IPS-NIHi7 (cell line): ENCODE results near the gene PDE11A.
"Not testable (repeated sequence)": the region's sequence is repeated elsewhere in the genome, so short reads cannot be mapped to it uniquely, and the experiment has no call there.

Experiments used
- DNase-seq: peaks from one replicate; pipeline ENCODE4 v3.0.0; 2012; ENCODE audit warnings: mixed read lengths; ENCODE audit errors: extremely low spot score

PDE11A gene

DNA sequence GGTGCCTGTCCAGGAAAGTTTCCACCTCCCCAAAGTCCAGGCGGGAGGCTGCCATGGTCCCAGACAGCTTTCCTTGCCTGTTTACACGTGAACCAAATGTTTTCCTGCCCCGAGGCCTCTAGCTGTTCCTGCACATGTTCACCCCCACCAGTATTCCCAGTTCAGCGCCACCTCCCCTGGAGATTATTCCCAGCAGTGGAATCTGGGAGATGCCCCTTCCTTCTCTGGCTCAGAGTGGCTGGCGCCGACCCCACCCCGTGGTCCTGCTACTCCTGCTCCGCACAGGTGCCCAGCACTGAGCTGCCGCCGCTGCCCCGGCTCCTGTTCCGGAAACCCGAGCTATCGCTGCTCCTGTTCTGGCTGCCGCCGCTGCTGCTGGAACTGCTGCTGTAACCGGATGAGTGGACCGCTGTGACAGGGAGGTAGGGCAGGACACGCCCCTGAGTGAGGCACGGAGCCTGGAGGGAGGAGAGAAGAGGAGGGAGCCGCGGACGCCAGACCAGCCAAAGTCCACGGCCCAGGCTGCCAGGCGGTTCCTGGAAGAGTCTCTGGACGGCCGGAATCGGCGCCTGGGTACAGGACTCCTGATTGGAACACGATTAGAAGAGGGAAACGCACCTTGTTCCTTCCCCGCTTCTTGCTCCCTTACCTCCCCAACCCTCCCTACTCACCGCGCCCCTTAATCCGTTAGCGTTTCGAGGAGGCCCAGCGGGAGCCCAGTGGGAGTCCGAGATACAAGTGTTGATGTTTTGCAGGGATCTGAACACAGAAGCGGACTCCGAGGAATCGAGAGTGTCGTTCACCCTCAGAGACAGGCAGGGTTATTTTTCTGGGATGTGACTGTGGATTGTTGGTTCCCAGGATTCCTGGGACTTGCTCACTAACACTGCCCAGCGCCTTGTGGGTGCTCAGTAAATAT lies at the start of gene PDE11A:
Gene PDE11A (minus strand): TSS at position 395 of the 919 bp plus-strand sequence. CDS start 340 bp downstream, at position 55.
- DNase-seq, result peak; percentile 87

DNA sequence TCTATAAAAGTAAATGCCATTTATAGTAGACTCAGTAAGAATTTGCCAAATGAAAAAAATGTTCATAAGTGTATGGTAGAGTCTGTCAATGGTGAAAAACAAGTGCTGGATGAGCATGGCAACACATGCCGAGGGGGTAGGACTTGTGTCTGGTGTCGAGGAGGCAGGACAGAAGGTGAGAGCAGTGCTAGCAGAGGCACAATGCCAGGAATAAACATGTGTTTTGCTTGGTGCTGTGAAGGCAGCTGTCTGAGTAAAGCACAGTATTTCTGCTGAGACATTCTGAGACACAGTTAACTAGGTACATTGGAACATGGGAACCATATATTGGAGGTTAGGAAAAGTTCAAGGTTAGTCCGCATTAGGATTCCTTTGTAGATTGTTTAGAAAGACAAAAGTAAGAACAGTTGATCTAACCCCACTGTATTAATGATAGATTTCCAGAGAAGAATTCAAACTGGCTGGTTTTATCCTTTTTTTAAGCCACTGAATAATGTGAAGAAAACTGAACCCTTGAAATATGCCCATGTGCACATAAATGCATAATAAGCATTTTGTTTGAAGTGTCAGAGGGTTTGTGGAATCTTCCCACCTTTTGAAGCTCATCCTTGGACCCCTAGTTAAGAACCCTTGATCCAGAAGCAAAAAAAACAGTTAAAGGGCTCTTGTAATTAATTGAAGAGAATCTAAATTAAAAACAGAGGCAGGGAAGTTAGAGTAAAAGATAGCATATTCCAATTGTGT lies 46.8 kb upstream of the PDE11A start:
- DNase-seq, result no peak

DNA sequence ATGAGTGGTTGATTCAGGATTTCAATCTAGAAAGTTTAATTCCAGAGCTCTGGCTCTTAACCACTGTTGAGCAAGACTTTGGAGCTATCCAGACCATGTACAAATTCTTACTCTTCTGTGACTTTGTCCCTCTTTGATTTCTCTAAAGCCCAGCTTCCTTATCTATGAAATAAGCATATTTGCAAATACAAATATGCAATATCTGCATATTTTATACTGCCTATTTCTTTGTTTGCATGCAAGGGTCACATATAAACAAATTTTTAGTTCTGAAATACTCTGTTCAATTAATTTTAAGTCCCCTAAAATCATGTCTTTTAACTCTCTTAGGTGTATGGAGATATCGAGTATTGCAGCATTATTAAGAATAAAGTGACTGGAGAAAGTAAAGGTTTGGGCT lies 45.1 kb upstream of the PDE11A start:
- DNase-seq, result no peak

DNA sequence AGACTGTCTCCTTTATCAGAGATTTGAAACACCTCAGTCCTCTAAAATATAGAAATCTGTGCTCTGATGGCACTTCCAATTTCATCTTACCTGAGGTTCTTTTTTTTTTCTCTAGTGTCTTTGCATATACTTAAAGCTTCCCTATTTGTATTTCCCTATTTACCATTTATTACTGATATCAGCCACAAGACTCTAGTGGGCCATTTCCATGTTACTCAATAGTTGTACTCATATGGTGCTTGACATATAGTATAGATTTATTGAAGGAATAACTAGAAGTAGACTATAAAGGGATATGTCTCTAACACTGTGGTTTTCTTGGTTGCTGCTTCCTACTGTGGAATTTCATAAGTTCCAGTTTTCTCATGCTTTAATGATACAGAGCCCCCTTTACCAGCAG lies 42.7 kb upstream of the PDE11A start:
- no peak for DNase-seq

DNA sequence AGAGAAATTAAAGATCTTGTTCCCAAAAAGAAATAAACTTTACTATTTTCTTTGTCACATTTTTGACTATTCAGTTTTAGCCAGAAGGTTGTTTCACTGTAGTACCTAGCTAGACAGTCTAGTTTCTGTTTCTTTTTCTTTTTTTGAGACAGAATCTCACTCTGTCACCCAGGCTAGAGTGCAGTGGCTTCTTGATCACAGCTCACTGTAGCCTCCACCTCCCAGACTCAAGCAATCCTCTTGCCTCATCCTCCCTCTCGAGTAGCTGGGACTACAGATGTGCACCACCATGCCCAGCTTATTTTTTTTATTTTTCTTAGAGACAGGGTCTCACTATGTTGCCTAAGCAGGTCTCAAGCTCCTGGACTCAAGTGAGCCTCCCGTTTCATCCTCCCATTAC lies 41.9 kb upstream of the PDE11A start:
- DNase-seq, result no peak

DNA sequence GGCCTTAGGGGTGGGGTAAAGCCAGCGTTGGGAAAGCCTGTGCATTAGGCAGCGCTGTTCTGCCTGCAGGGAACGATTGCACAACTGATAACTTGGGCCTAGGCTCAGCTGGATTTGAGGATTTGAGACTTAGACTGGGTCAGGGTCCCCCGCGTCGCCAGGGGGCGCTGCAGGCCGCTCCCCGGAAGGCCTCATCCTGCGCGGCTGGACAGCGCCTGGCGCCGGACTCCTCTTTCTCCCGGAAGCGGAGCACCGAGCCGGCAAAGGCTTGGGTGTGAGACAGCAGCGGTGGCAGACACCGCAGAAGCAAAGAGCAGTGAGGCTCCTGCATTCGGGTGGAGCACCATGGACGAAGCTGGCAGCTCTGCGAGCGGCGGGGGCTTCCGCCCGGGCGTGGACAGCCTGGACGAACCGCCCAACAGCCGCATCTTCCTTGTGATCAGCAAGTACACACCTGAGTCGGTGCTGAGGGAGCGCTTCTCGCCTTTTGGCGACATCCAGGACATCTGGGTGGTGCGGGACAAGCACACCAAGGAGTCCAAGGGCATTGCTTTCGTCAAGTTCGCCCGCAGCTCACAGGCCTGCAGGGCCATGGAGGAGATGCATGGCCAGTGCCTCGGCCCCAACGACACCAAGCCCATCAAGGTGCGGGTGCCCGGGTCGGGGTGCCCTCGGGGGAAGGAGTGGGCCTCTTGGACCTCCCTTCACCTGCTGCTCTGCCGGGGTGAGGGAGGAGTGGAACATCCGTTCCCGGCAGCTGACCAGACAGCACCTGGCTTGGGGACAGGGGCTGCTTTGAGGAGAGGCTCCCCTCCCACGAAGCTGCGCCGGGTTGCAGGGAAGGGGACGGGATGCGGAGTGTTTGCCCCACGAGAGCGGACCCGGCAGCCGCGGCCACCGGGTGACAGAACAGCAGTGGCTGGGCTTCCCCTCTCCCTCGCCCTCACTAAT lies 39.9 kb upstream of the PDE11A start, which contains the start of gene RBM45:
Gene RBM45 (plus strand): TSS at position 236 of the 951 bp plus-strand sequence. CDS start 110 bp downstream, at position 346.
- peak; percentile 94 for DNase-seq

DNA sequence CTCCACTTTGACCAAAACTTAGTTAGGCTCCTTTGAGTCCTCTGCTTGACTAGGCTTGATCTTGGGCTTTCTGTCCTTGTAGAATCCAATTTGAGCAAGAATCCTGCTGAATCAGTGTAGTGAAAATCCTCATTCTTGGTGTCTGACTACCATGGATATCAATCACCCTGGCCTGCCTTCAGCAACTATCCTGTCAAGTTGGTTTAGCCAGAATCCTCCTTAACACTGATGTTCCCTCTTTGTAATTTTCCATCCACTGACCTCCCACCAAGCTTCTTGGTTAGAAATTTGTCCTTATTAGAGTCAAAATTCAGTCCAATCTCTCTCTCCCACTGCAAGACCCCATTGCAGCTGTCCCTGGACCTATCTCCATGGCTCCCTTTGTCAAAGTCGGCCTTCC lies 39.2 kb upstream of the PDE11A start:
- DNase-seq, result no peak

DNA sequence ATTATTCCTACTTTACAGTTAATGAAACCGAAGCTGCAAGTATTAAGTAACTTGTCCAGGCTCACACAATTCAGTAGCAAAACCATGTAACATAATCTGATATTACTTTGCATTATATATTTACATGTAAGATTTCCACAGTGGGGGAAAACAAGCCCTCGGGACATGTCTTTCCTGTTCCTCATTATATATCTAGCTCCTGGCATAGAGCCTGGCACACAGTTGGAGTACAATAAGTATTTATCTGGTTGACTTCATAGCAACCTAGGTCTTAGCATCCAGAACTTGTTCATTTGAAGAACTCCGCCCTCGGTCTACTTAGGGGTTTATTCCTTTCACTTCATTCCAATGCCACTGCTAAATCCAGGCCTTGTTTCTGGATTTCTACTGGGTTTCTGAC lies 38.1 kb upstream of the PDE11A start:
- no peak for DNase-seq

DNA sequence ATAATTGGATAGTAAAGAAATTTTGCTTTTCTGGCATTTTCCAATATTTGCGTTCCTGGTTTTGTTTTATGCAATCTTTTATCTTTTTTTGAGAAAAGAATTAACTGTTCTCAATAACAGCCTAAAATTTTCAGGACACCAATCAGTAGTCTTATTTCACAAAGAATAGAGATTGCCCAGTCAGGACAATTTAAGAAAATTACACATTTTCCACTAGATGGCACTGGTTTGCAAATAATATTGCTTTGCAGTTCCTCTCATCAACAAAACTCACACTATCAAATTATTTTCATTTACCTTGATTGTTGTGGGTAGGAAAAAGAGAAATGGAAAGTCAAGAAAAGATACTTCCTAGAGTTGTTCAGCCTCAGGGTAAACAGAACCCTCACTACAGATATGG lies 37.2 kb upstream of the PDE11A start:
- DNase-seq, result peak; percentile 26

DNA sequence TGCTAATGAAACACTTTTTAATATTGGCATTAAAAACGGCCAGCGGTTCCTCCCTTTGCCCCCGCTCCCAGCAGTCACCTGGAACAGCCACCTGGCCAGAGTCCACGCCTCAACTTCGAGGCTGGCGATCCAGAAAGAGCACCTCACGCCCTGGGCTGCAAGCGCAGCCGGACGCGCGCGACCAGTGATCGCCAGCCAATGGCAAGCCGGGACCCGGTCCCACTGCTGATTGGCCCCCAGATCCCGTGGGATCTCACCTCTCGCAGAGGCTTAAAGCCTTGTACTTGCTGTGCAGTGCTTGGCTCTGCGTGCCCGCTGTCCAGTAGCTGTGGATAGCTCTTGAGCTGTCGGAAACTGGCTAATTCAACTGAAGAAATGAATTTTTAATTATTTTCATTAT lies 35.6 kb upstream of the PDE11A start:
- no peak for DNase-seq

DNA sequence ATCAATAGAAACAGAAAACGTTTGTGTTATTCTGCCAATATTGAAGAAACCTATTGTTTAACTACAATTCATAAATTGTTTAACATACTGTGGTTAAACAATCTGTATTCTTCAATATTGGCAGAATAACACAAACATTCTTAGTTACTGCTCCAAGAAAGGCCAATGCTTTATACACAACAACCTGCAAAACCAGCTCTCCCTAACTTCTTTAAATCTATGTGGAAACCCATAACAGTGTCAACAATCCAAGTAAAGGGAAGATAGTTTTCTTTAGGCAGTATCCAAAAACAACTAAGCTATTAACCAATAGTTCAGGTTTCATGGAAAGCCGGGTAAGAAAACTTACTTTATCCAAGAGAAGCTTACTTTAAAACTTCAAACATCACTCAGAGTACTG lies 33.5 kb upstream of the PDE11A start:
- no peak for DNase-seq

DNA sequence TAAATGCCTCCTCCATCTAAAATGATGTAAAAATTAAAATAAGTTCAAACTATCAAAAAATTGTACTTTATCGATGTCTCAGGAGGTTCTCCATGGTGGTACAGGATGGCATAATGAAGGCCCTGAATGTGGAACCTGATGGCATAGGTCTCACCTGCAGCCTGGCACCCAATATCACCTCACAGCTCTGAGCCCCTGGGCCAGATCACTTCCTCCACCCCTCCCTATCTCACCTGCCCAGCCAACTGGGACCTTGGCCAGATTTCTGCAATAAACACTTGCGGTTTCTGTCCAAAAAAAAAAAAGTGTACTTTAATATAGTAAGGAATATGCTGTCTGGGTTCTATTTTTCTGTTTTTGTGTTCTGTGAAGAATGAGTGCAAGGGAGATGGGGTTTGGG lies 33.0 kb upstream of the PDE11A start:
- no peak for DNase-seq

DNA sequence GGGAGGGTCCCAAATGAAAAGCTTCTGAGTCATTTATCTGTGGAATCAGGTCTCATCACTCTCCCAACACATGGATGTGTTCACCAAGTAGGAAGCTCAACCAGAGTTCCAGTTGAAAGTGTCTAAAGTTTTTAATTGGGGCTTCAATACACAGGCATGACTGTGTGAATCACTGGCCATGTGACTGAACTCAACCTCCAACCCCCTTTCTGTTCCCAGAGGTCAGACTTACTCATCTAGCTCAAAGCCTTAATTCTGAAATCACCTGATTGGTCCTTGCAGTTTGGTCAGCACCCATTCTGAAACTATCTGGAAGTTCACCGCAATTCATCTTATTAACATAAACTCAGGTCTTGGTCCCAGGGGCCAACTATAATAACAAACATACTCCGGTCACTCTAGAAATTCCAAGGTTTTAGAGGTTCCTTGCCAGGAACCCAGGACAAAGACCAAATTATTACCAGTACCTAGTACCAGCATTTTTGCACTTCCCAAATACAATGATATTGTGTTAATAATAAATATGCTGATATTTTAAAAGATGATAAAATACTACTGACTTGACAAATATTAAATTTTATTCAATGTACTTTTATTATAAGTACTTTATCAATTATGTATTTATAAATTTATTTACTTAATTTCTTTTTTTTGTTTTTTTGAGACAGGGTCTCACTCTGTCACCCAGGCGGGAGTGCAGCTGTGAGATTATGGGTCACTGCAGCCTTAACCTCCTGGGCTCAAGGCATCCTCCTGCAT lies 28.9 kb upstream of the PDE11A start:
- DNase-seq, result no peak

DNA sequence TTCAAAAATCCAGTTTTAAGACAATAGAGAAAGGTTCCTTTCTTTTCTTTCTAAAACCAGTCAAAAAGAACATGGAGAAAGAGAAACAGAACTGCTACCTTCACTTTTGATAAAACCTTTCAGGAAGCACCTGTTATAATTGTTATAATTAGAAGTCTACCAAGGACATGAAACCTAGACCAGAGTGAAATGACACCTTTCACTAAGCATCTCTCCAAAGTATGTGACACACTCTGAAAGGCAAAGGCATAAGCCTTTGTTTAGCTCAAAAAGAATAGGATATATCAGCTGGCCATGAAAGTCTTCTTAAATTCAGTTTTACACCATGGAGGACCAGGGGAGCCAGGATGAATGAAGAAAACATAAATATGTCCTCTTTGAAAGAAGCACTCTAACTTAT lies 20.9 kb upstream of the PDE11A start:
- DNase-seq, result no peak

DNA sequence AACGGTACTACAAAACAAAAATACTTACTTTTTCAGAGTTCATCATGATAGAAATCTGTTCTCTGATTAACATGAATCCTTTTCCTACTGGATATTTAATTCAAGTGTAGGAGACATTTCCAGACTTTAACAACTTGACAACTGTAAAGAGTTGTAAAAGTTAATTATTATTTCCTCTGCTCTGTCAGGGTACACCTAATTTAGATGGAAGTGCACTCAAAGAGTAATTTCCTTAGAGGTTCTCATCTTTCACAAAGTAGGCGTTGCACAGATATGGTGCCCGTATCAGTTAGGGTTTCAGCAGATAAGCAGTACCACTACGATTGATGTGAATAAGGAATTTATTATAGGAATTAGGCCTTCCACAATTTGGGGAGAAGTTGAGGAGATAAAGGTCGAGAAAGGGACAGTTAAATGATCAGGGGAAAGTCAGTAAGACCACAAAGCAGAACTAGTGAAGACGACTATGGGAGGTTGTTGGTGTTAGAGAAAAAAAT lies 16.2 kb upstream of the PDE11A start:
- DNase-seq, result no peak

DNA sequence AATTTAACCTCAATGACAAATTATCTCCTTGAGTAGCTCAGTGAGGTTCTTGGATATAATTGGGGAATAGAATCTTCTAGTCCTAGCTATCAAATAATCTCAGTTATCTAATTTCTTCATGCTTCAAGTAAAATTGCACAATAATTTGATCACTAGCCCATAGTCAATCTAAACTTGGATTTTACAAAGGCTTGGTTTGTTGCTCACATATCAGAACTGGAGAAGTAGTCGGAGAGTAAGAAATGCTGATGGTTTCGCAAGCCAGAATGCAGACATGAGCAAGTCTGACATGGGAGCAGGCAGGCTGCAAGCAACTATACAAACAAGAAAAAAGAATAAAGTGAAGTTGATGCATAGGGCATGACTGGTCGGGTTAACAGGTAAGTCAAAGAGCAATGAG lies 11.7 kb upstream of the PDE11A start:
- no peak for DNase-seq

DNA sequence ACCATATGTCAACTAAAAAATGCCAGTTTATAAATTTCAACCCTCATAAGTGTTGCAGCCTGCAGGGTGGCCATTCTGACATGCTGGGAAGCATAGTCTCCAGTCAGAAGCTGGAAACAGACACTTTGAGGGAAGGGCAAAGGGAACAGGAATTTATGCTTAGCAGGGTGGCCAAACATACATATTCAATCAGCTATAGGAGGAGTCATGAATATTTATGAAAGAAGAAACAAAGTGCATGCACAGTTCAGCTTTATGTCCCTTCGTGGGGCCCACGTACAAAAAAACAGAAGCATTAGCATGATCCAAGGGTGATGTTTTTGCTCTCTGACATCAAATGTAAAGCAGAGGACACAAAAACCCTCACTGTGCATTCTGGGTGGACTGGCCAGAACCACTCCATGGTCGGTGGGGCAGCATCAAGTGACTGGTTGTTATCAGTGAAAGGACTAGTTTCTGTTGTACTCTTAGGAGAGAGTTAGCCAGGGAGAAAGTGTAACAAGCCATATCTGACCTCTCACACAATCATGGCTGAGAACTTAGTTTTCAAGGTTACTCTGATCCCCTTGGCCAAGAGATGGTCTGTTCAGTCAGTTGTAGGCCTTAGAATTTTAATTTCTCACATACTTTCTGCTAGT lies 9.9 kb upstream of the PDE11A start:
- DNase-seq, result no peak

DNA sequence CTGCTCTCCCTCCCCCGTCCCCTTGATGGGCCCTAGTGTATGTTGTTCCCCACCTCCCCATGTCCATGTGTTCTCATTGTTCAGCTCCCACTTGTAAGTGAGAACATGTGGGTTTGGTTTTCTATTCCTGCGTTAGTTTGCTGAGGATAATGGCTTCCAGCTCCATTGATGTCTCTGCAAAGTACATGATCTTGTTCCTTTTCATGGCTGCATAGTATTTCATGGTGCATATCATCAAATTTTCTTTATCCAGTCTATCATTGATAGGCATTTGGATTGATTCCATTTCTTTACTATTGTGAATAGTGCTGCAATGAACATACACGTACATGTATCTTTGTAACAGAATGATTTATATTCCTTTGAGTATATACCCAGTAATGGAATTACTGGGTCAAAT lies 6.7 kb upstream of the PDE11A start:
- not testable (repeated sequence) for DNase-seq

DNA sequence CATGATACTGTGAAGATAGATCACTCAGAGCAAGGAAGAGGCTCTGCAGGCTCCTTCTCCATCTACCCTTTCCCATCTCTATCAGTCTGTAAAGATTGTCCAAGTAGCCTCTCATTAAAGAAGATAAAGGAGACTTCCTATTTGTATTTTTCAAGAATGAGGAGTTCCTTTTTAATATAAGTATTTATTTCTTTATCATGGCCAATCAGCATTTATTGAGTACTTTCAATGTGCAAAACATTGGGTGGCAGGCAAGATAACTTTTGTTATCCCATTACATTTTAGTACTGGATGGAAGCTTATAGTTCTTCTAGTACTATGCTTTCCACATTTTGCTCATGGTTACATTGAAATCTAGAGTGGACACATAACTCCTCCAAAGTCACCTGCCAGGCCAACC lies 3.6 kb upstream of the PDE11A start:
- no peak for DNase-seq

DNA sequence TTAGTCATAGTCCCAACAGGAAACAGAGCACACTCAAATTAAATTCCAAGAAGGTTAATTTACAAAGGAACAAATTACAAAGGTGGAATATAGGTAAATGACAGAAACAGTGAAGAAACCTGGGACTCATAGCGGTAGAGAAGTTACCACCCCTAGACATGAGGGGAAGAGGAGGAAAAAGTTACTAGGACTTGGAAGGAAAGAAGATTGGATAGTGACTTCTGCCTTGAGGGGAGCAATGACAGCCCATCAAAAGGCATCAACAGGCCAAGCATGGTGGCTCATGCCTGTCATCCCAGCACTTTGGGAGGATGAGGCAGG lies 2.4 kb upstream of the PDE11A start:
- DNase-seq, result no peak
